Activated CD8-positive, alpha-beta memory T cell treated with anti-CD3 and anti-CD28 coated beads, Interleukin-2, amount 50 U/mL, for 48 hours (primary cell): ENCODE data around the gene DCDC2B.

Source experiments
- DNase-seq: peaks from one replicate; pipeline ENCODE4 v3.0.0-alpha.2; 2020

Gene DCDC2B

GRCh38 chr1:32263744-32264143 is 54.9 kb downstream of the DCDC2B start:
- no peak for DNase-seq
